Coronary artery (tissue), 2 donors: Measurements from ENCODE around the gene FAM72A.

Experiments used
- DNase-seq: peaks from one replicate; pipeline ENCODE4 v3.0.0-alpha.2; 2017; ENCODE audit warnings: low spot score
- H3K27ac ChIP-seq, 2 donors: fragments of 200-600 bp; sonication (generic); one replicate each; pipeline ENCODE4 v1.5.1; 2016 to 2019
- H3K4me3 ChIP-seq: fragments of 200-600 bp; sonication (generic); 2 replicates; pipeline ENCODE4 v1.5.1; 2016; ENCODE audit warnings: mild to moderate bottlenecking, moderate library complexity
- TF ChIP-seq, protein P1 (sequence below): fragments of 200-600 bp; sonication (generic); IDR thresholded peaks from one replicate; pipeline ENCODE4 v1.5.1; 2019; ENCODE audit warnings: antibody characterized with exemption

Gene FAM72A

GRCh38 chr1:206142011-206142410 lies 60.6 kb downstream of the FAM72A start:
- Histone ChIP-seq H3K4me3 (no peak overlapping the region), H3K27ac (no peak overlapping the region)
- DNase-seq, result no peak
- TF ChIP-seq, protein P1, sequence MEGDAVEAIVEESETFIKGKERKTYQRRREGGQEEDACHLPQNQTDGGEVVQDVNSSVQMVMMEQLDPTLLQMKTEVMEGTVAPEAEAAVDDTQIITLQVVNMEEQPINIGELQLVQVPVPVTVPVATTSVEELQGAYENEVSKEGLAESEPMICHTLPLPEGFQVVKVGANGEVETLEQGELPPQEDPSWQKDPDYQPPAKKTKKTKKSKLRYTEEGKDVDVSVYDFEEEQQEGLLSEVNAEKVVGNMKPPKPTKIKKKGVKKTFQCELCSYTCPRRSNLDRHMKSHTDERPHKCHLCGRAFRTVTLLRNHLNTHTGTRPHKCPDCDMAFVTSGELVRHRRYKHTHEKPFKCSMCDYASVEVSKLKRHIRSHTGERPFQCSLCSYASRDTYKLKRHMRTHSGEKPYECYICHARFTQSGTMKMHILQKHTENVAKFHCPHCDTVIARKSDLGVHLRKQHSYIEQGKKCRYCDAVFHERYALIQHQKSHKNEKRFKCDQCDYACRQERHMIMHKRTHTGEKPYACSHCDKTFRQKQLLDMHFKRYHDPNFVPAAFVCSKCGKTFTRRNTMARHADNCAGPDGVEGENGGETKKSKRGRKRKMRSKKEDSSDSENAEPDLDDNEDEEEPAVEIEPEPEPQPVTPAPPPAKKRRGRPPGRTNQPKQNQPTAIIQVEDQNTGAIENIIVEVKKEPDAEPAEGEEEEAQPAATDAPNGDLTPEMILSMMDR, result no peak

GRCh38 chr1:206136241-206136640 lies 66.4 kb downstream of the FAM72A start:
- Histone ChIP-seq H3K27ac (no peak overlapping the region), H3K4me3 (no peak overlapping the region)
- TF ChIP-seq, protein P1, result no peak
- DNase-seq, result no peak
